OCI-LY7 (cell line): ENCODE measurements around the gene SEMA4D.

Experiments used
- EZH2phosphoT487 ChIP-seq: fragments of 200-600 bp; sonication (generic); IDR thresholded peaks from 2 replicates; pipeline ENCODE4 v1.6.1; 2018; ENCODE audit warnings: low read depth, borderline replicate concordance, mild to moderate bottlenecking, mixed run types, antibody characterized with exemption, low read length, moderate library complexity, mixed read lengths
- TF ChIP-seq, protein P1 (sequence below): fragments of 200-600 bp; sonication (generic); conservative IDR thresholded peaks from 2 replicates; pipeline ENCODE4 v1.5.1; 2014; ENCODE audit warnings: mild to moderate bottlenecking, antibody characterized with exemption, low read length, moderate library complexity, mixed read lengths

DNA sequence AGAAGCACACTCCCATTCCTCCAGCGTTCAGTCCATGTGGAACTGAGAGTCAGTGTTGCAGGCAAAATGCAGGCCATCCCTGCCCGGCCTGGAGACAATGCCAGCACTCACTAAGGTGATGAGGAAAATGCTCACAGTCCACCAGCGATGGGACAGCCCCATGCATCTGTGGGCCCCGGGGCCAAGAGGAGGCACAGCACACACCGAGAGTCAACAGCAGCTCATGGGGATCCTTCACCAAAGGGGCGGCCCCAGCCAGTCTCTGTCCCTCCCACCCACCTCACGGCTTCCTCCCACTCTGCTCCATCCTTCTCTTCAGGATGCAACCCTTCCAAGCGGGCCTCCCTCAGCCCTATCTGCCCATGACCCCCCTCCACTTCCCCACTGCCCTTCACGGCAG is 6.2 kb downstream of the SEMA4D start:
- TF ChIP-seq, protein P1, sequence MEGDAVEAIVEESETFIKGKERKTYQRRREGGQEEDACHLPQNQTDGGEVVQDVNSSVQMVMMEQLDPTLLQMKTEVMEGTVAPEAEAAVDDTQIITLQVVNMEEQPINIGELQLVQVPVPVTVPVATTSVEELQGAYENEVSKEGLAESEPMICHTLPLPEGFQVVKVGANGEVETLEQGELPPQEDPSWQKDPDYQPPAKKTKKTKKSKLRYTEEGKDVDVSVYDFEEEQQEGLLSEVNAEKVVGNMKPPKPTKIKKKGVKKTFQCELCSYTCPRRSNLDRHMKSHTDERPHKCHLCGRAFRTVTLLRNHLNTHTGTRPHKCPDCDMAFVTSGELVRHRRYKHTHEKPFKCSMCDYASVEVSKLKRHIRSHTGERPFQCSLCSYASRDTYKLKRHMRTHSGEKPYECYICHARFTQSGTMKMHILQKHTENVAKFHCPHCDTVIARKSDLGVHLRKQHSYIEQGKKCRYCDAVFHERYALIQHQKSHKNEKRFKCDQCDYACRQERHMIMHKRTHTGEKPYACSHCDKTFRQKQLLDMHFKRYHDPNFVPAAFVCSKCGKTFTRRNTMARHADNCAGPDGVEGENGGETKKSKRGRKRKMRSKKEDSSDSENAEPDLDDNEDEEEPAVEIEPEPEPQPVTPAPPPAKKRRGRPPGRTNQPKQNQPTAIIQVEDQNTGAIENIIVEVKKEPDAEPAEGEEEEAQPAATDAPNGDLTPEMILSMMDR: no peak
- TF ChIP-seq EZH2phosphoT487: no peak
